ENCODE results near the gene PIP5K1B. TPM values are rescaled to one million over a fixed set of nuclear protein-coding genes. Genes with fewer than 3 reads are reported as not detected.

The PIP5K1B gene
- total and polyA plus RNA-seq, 2 of the 13 experiments (the other 11 are each of a cell fraction or from before 2014, with no cell fraction given), result 15.8 to 17.5 TPM

- TF ChIP-seq ZBTB49 (CRISPR knock-in tag; IDR thresholded peaks at IDR 0.05; ENCODE audit: borderline replicate concordance) (no peak), NFRKB (IDR thresholded peaks at IDR 0.05) (no peak), ZNF547 (CRISPR knock-in tag; IDR thresholded peaks at IDR 0.05) (no peak), NFE2L1 (CRISPR knock-in tag; IDR thresholded peaks at IDR 0.05; ENCODE audit: borderline replicate concordance) (no peak), HMG20B (CRISPR knock-in tag; conservative IDR thresholded peaks at IDR 0.05) (no peak), THAP7 (CRISPR knock-in tag; IDR thresholded peaks at IDR 0.05) (no peak), ZNF703 (CRISPR knock-in tag; IDR thresholded peaks at IDR 0.05; ENCODE audit: borderline replicate concordance) (no peak), ZBTB4 (CRISPR knock-in tag; IDR thresholded peaks at IDR 0.05; ENCODE audit: borderline replicate concordance) (0 out of 2 replicates have a peak, but pooled peaks have one; percentile 39), KLF16 (CRISPR knock-in tag; IDR thresholded peaks at IDR 0.05) (no peak; a peak in 1 of 4 replicates), SP5 (CRISPR knock-in tag; IDR thresholded peaks at IDR 0.05; ENCODE audit: borderline replicate concordance, low read depth) (no peak), TEAD2 (CRISPR knock-in tag; IDR thresholded peaks at IDR 0.05) (no peak), RXRB (CRISPR knock-in tag; IDR thresholded peaks at IDR 0.05; ENCODE audit: borderline replicate concordance) (no peak), HES4 (CRISPR knock-in tag; IDR thresholded peaks at IDR 0.05; ENCODE audit: borderline replicate concordance) (no peak), NCOR1 (IDR thresholded peaks at IDR 0.05; ENCODE audit: borderline replicate concordance, low read length) (no peak), GRHL1 (CRISPR knock-in tag; conservative IDR thresholded peaks at IDR 0.05) (no peak), CAMTA2 (CRISPR knock-in tag; IDR thresholded peaks at IDR 0.05; ENCODE audit: borderline replicate concordance) (no peak), ATF2 (CRISPR knock-in tag; IDR thresholded peaks at IDR 0.05) (0 out of 2 replicates have a peak, but pooled peaks have one; percentile 22), RBM39 (IDR thresholded peaks at IDR 0.05; ENCODE audit: low read depth, low read length, poor library complexity, severe bottlenecking) (no peak), ZNF20 (CRISPR knock-in tag; IDR thresholded peaks at IDR 0.05) (no peak)
Measured at GRCh38 chr9:68705531-68706362, 707 bp downstream of the PIP5K1B start (continued).
